Spinal cord (tissue), 10 donors: ENCODE data around the gene CCDC57. TPM values are rescaled to one million over a fixed set of nuclear protein-coding genes. Genes with fewer than 3 reads are reported as not detected.

ENCODE experiments used
- DNase-seq, 6 donors: peaks; one replicate each; pipeline versions ENCODE4 v3.0.0 to v3.0.0-alpha.2; 2013 to 2015; ENCODE audit warnings: low spot score in 6 of 6, low read depth in 4 of 6
- H3K27ac ChIP-seq: one replicate; pipeline ENCODE4 v1.5.1; 2013; ENCODE audit warnings: low read depth, low read length, control low read depth
- H3K27me3 ChIP-seq: one replicate; pipeline ENCODE4 v1.6.1; 2013; ENCODE audit warnings: low read length; ENCODE audit not compliant: control insufficient read depth, insufficient read depth
- H3K36me3 ChIP-seq: one replicate; pipeline ENCODE4 v1.6.1; 2013; ENCODE audit warnings: low read length; ENCODE audit not compliant: control insufficient read depth, insufficient read depth
- H3K4me1 ChIP-seq: one replicate; pipeline ENCODE4 v1.6.1; 2013; ENCODE audit warnings: low read length; ENCODE audit not compliant: control insufficient read depth, insufficient read depth
- H3K4me3 ChIP-seq: one replicate; pipeline ENCODE4 v1.5.1; 2013; ENCODE audit warnings: low read depth, low read length, control low read depth
- H3K9me3 ChIP-seq: one replicate; pipeline ENCODE4 v1.6.1; 2013; ENCODE audit warnings: low read length; ENCODE audit not compliant: control insufficient read depth, insufficient read depth
- WGBS: methylation state at CpG from one replicate; pipeline ENCODE4 v1.1.5; 2013; ENCODE audit warnings: missing lambda C conversion rate; ENCODE audit not compliant: insufficient coverage; 5-methylcytosine and 5-hydroxymethylcytosine counted together
- polyA plus RNA-seq, 2 donors: library from polyadenylated mRNA; unstranded; fragments of 120-200 nt; gene quantifications; one replicate each; pipeline ENCODE4 v1.2.1, GENCODE V29; 2013; ENCODE audit not compliant: insufficient read length in 2 of 2
- total RNA-seq, 2 donors: library from RNA; depleted of rRNA in 1 of 2; stranded (reverse); fragments of 120-200 nt in 1 of 2; fragments of >200 nt in 1 of 2; gene quantifications; one replicate each; pipeline versions ENCODE4 v1.2.3 to v1.2.4, GENCODE V29; 2013 to 2014
- donor health status: healthy.

CCDC57 gene
- total and polyA plus RNA-seq, 4 donors = 15.3 to 85.3 (median 39.7) TPM

GRCh38 chr17:82202981-82203380 is 9.7 kb downstream of the CCDC57 start:
- peaks cover 64% of the 10 kb centered on the region for H3K36me3 ChIP-seq
- no peak overlapping the region for H3K27ac ChIP-seq
- H3K27me3 ChIP-seq = no peaks in the 10 kb centered on the region
- H3K9me3 ChIP-seq = no peaks in the 10 kb centered on the region
- DNase-seq = no peak
- WGBS = 90% methylated on average over 4 of the region's 10 CpGs
- no peak overlapping the region for H3K4me3 ChIP-seq
- peaks cover 15% of the 10 kb centered on the region for H3K4me1 ChIP-seq

DNA sequence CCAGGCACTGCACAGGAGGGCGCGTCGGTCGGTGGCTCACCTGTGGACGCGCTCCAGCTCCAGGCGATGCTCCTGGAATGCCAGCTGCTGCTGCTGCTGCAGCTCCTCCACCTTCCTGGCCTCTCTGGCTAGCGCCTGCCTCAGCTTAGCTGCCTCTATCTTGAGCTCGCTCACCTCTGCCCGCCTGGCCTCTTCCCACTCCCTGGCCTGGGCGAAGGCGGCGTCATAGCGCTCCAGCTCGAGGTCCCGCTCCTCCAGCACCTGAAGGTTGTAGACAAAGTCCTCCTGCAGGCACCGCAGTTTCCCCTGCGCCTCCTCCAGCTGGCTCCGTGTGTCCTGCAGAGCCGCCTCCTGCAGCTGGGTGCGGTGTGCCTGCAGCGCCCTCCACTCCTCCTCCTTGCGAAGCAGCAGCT is 11.1 kb downstream of the CCDC57 start:
- 91% methylated on average over 23 of the region's 23 CpGs for WGBS

GRCh38 chr17:82200743-82201497 is 11.7 kb downstream of the CCDC57 start:
- no peaks in the 10 kb centered on the region for H3K27me3 ChIP-seq
- 94% methylated on average over 5 of the region's 13 CpGs for WGBS
- peaks cover 15% of the 10 kb centered on the region for H3K4me1 ChIP-seq
- H3K9me3 ChIP-seq = no peaks in the 10 kb centered on the region
- no peak for DNase-seq
- no peak overlapping the region for H3K27ac ChIP-seq
- H3K36me3 ChIP-seq = peaks cover 69% of the 10 kb centered on the region
- H3K4me3 ChIP-seq = no peak overlapping the region

More for the DNA sequence above, 11.1 kb downstream of the CCDC57 start:
- DNase-seq = no peak
- no peaks in the 10 kb centered on the region for H3K27me3 ChIP-seq
- H3K4me1 ChIP-seq = peaks cover 15% of the 10 kb centered on the region
- H3K27ac ChIP-seq = no peak overlapping the region
- no peaks in the 10 kb centered on the region for H3K9me3 ChIP-seq
- no peak overlapping the region for H3K4me3 ChIP-seq
- peaks cover 63% of the 10 kb centered on the region for H3K36me3 ChIP-seq

- H3K9me3 ChIP-seq = no peaks in the 10 kb centered on the region
- peaks cover 73% of the 10 kb centered on the region for H3K36me3 ChIP-seq
- H3K4me1 ChIP-seq = peaks cover 8% of the 10 kb centered on the region
- no peaks in the 10 kb centered on the region for H3K27me3 ChIP-seq
- no peak overlapping the region for H3K4me3 ChIP-seq
- WGBS = 95% methylated on average over 11 of the region's 17 CpGs
- H3K27ac ChIP-seq = no peak overlapping the region
- DNase-seq = no peak
Measured at GRCh38 chr17:82200135-82200534, 12.5 kb downstream of the CCDC57 start.

- H3K9me3 ChIP-seq = no peaks in the 10 kb centered on the region
- H3K27ac ChIP-seq = no peak overlapping the region
- DNase-seq = no peak
- H3K27me3 ChIP-seq = no peaks in the 10 kb centered on the region
- no peak overlapping the region for H3K4me3 ChIP-seq
- H3K4me1 ChIP-seq = peaks cover 8% of the 10 kb centered on the region
- peaks cover 74% of the 10 kb centered on the region for H3K36me3 ChIP-seq
- 97% methylated on average over 11 of the region's 12 CpGs for WGBS
Measured at GRCh38 chr17:82199496-82199895, 13.1 kb downstream of the CCDC57 start.

DNA sequence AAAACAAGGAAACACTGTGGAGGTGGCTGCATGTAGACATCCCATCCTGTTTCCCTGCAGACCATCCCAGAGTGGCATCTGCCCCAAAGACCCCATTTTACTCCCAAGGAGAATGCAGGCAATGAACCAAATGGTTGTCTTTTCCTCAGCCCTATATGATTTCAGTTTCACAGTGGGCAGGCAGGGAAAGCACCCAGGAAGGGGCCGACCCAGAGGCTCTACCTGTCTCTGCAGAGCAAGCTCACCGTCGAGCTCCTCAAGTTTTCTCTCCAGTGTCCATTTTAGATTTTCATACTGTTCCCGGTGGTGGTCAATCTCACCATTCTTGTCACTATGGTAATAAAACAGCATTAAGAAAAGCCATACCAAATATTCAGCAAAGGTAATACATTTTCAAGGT is 14.6 kb downstream of the CCDC57 start:
- Histone ChIP-seq H3K36me3 (peaks cover 81% of the 10 kb centered on the region), H3K27ac (no peak overlapping the region), H3K4me1 (peaks cover 8% of the 10 kb centered on the region), H3K4me3 (no peak overlapping the region), H3K9me3 (no peaks in the 10 kb centered on the region), H3K27me3 (no peaks in the 10 kb centered on the region)
- WGBS = 100% methylated on average over 3 of the region's 4 CpGs
- no peak for DNase-seq

GRCh38 chr17:82195675-82196672 is 16.7 kb downstream of the CCDC57 start:
- H3K36me3 ChIP-seq = peaks cover 93% of the 10 kb centered on the region
- no peaks in the 10 kb centered on the region for H3K27me3 ChIP-seq
- peaks cover 8% of the 10 kb centered on the region for H3K4me1 ChIP-seq
- H3K9me3 ChIP-seq = no peaks in the 10 kb centered on the region
- 64% methylated on average over 25 of the region's 25 CpGs for WGBS
- no peak overlapping the region for H3K4me3 ChIP-seq
- DNase-seq = peak in 2 of 6 donors; percentile 7 to 54
- no peak overlapping the region for H3K27ac ChIP-seq

- Histone ChIP-seq H3K27me3 (no peaks in the 10 kb centered on the region), H3K36me3 (peaks cover 85% of the 10 kb centered on the region), H3K4me1 (peaks cover 8% of the 10 kb centered on the region), H3K4me3 (no peak overlapping the region), H3K27ac (no peak overlapping the region), H3K9me3 (no peaks in the 10 kb centered on the region)
- 96% methylated on average over 16 of the region's 16 CpGs for WGBS
- DNase-seq = no peak
Measured at GRCh38 chr17:82194765-82195164, 17.9 kb downstream of the CCDC57 start.

- no peak for DNase-seq
Measured at GRCh38 chr17:82193520-82194220, 19.0 kb downstream of the CCDC57 start.

More at GRCh38 chr17:82193520-82194220, 19.0 kb downstream of the CCDC57 start:
- 97% methylated on average over 13 of the region's 16 CpGs for WGBS
- Histone ChIP-seq H3K27ac (no peak overlapping the region), H3K9me3 (no peaks in the 10 kb centered on the region), H3K36me3 (peaks cover 86% of the 10 kb centered on the region), H3K4me1 (peaks cover 8% of the 10 kb centered on the region), H3K27me3 (no peaks in the 10 kb centered on the region), H3K4me3 (no peak overlapping the region)
